WTC11 (cell line): ENCODE data around the gene CELF2. TPM values are rescaled to one million over a fixed set of nuclear protein-coding genes. Genes with fewer than 3 reads are reported as not detected.

ENCODE experiments used
- ATAC-seq: fragments of 200-7000 bp; cut with Tn5 transposase; 2 replicates; pipeline ENCODE4 v1.10.0; 2021; ENCODE audit warnings: mild to moderate bottlenecking, moderate library complexity
- CTCF ChIA-PET: fragments of 300-600 bp; sonication (Branson Sonifier 250); formaldehyde crosslinking; loops from one replicate; lab custom pipeline; 2021; ENCODE audit warnings: antibody characterized with exemption; lab: Charles Lee
- POLR2A ChIA-PET: fragments of 350-600 bp; sonication (Branson Sonifier 250); formaldehyde crosslinking; loops from one replicate; lab custom pipeline; 2021; ENCODE audit warnings: antibody characterized with exemption; lab: Charles Lee
- DNase-seq: peaks from one replicate; pipeline ENCODE4 v3.0.0; 2021; ENCODE audit warnings: low spot score
- H3K27ac Mint-ChIP-seq: 2 replicates; pipeline ENCODE4 v1.8.0; 2021; ENCODE audit warnings: mixed read lengths
- H3K27me3 Mint-ChIP-seq: 2 replicates; pipeline ENCODE4 v1.8.0; 2021; ENCODE audit warnings: low read depth, mild to moderate bottlenecking, moderate library complexity, mixed read lengths
- H3K36me3 Mint-ChIP-seq: 2 replicates; pipeline ENCODE4 v1.8.0; 2021; ENCODE audit warnings: mixed read lengths
- H3K4me1 Mint-ChIP-seq: 2 replicates; pipeline ENCODE4 v1.8.0; 2022; ENCODE audit warnings: mixed read lengths
- H3K4me3 Mint-ChIP-seq: 2 replicates; pipeline ENCODE4 v1.8.0; 2021; ENCODE audit warnings: mild to moderate bottlenecking, moderate library complexity, mixed read lengths
- H3K9me3 Mint-ChIP-seq: 2 replicates; pipeline ENCODE4 v1.8.0; 2021; ENCODE audit warnings: mixed read lengths
- ELF4 ChIP-seq: sonication (generic); formaldehyde crosslinking; IDR thresholded peaks from 2 replicates; pipeline ENCODE4 v1.8.1; 2022; ENCODE audit warnings: low read depth, mild to moderate bottlenecking, moderate library complexity, missing genetic modification reagents
- EMX1 ChIP-seq: fragments of 250-450 bp; sonication (Bioruptor Pico); IDR thresholded peaks from 2 replicates; pipeline ENCODE4 v1.8.0; 2021; ENCODE audit warnings: mild to moderate bottlenecking
- GTF2I ChIP-seq: fragments of 250-450 bp; sonication (Bioruptor Pico); conservative IDR thresholded peaks from 2 replicates; pipeline ENCODE4 v1.4.0; 2021; ENCODE audit warnings: mild to moderate bottlenecking
- IRF2 ChIP-seq: sonication (generic); formaldehyde crosslinking; IDR thresholded peaks from 2 replicates; pipeline ENCODE4 v1.8.0; 2022; ENCODE audit warnings: low read depth, missing genetic modification reagents, borderline replicate concordance
- NFYB ChIP-seq: sonication (generic); formaldehyde crosslinking; conservative IDR thresholded peaks from 2 replicates; pipeline ENCODE4 v1.8.0; 2022; ENCODE audit warnings: low read depth, missing genetic modification reagents
- NR1H2 ChIP-seq: sonication (generic); formaldehyde crosslinking; IDR thresholded peaks from 2 replicates; pipeline ENCODE4 v1.9.0; 2021; ENCODE audit warnings: mild to moderate bottlenecking, moderate library complexity, missing genetic modification reagents
- OVOL2 ChIP-seq: fragments of 250-450 bp; sonication (Bioruptor Pico); IDR thresholded peaks from 2 replicates; pipeline ENCODE4 v1.9.0; 2021; ENCODE audit warnings: mild to moderate bottlenecking, borderline replicate concordance
- PRRX2 ChIP-seq: fragments of 250-450 bp; sonication (Bioruptor Pico); IDR thresholded peaks from 2 replicates; pipeline ENCODE4 v1.8.0; 2021; ENCODE audit warnings: mild to moderate bottlenecking
- SMAD3 ChIP-seq: sonication (generic); formaldehyde crosslinking; IDR thresholded peaks from 2 replicates; pipeline ENCODE4 v1.8.0; 2022; ENCODE audit warnings: missing genetic modification reagents, mild to moderate bottlenecking, borderline replicate concordance
- SMAD4 ChIP-seq: sonication (generic); formaldehyde crosslinking; IDR thresholded peaks from 2 replicates; pipeline ENCODE4 v1.8.0; 2022; ENCODE audit warnings: mild to moderate bottlenecking, missing genetic modification reagents
- SP1 ChIP-seq: sonication (generic); formaldehyde crosslinking; conservative IDR thresholded peaks from 2 replicates; pipeline ENCODE4 v1.8.1; 2022; ENCODE audit warnings: missing genetic modification reagents
- ZNF396 ChIP-seq: fragments of 250-450 bp; sonication (Bioruptor Pico); IDR thresholded peaks from 2 replicates; pipeline ENCODE4 v1.8.0; 2021; ENCODE audit warnings: mild to moderate bottlenecking, moderate library complexity, borderline replicate concordance
- total RNA-seq: library from RNA; stranded (reverse); gene quantifications from 3 replicates; pipeline ENCODE4 v1.2.3, GENCODE V29; 2021
- TF ChIP-seq, protein P1 (sequence below): fragments of 250-450 bp; sonication (Bioruptor Pico); IDR thresholded peaks from 2 replicates; pipeline ENCODE4 v1.9.0; 2021; ENCODE audit warnings: mild to moderate bottlenecking
- TF ChIP-seq, protein P2 (sequence below): fragments of 250-450 bp; sonication (Bioruptor Pico); IDR thresholded peaks from 2 replicates; pipeline ENCODE4 v1.8.0; 2021; ENCODE audit warnings: mild to moderate bottlenecking
- TF ChIP-seq, protein P3 (sequence below): sonication (generic); formaldehyde crosslinking; conservative IDR thresholded peaks from 2 replicates; pipeline ENCODE4 v1.8.1; 2023; ENCODE audit warnings: mild to moderate bottlenecking, low read depth, missing genetic modification reagents, moderate library complexity
- TF ChIP-seq, protein P4 (sequence below): sonication (generic); formaldehyde crosslinking; IDR thresholded peaks from 2 replicates; pipeline ENCODE4 v1.8.0; 2022; ENCODE audit warnings: mild to moderate bottlenecking, missing genetic modification reagents
- TF ChIP-seq, protein P5 (sequence below): sonication (generic); formaldehyde crosslinking; conservative IDR thresholded peaks from 2 replicates; pipeline ENCODE4 v1.8.1; 2022; ENCODE audit warnings: mild to moderate bottlenecking, missing genetic modification reagents
- TF ChIP-seq, protein P6 (sequence below): sonication (generic); formaldehyde crosslinking; IDR thresholded peaks from 2 replicates; pipeline ENCODE4 v1.8.1; 2023; ENCODE audit warnings: mild to moderate bottlenecking, missing genetic modification reagents, borderline replicate concordance

Gene CELF2
- total RNA-seq, 1 experiment from 2014 or later = 24.6 TPM

DNA sequence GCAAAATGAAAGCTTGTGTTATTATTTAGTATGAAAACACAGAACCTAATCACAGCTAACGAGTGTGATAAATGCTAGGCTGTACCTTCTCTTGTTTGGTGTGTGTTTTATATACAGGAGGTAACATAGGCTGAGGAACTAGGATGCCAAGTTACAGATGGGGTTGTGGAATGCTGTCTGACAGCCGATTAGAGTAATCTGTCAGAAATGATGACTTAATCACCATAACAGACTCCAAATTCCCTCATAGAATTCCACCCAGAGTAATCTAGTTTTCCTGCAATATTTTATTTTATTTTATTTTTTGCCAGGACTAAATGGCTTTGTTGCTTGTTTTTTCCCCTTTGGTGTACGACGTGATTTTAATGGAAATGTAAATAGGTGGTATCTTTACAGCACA is 221.2 kb downstream of the CELF2 start:
- no peaks in the 10 kb centered on the region for H3K27me3 Mint-ChIP-seq
- ChIA-PET POLR2A (no interaction called here), CTCF (no interaction called here)
- no peak overlapping the region for H3K4me3 Mint-ChIP-seq
- H3K9me3 Mint-ChIP-seq = no peaks in the 10 kb centered on the region
- DNase-seq = no peak
- ATAC-seq = no peak
- no peak overlapping the region for H3K27ac Mint-ChIP-seq
- H3K4me1 Mint-ChIP-seq = peaks cover 17% of the 10 kb centered on the region
- no peaks in the 10 kb centered on the region for H3K36me3 Mint-ChIP-seq
- no peak for TF ChIP-seq NFYB (CRISPR knock-in tag)
- TF ChIP-seq SP1 (CRISPR knock-in tag) = no peak
- no peak for TF ChIP-seq SMAD4
- TF ChIP-seq PRRX2 (CRISPR knock-in tag) = no peak
- TF ChIP-seq, protein P1, sequence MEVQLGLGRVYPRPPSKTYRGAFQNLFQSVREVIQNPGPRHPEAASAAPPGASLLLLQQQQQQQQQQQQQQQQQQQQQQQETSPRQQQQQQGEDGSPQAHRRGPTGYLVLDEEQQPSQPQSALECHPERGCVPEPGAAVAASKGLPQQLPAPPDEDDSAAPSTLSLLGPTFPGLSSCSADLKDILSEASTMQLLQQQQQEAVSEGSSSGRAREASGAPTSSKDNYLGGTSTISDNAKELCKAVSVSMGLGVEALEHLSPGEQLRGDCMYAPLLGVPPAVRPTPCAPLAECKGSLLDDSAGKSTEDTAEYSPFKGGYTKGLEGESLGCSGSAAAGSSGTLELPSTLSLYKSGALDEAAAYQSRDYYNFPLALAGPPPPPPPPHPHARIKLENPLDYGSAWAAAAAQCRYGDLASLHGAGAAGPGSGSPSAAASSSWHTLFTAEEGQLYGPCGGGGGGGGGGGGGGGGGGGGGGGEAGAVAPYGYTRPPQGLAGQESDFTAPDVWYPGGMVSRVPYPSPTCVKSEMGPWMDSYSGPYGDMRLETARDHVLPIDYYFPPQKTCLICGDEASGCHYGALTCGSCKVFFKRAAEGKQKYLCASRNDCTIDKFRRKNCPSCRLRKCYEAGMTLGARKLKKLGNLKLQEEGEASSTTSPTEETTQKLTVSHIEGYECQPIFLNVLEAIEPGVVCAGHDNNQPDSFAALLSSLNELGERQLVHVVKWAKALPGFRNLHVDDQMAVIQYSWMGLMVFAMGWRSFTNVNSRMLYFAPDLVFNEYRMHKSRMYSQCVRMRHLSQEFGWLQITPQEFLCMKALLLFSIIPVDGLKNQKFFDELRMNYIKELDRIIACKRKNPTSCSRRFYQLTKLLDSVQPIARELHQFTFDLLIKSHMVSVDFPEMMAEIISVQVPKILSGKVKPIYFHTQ (CRISPR knock-in tag) = no peak
- TF ChIP-seq ELF4 (CRISPR knock-in tag) = no peak
- TF ChIP-seq NR1H2 (CRISPR knock-in tag) = no peak
- TF ChIP-seq EMX1 = no peak
- TF ChIP-seq, protein P2, sequence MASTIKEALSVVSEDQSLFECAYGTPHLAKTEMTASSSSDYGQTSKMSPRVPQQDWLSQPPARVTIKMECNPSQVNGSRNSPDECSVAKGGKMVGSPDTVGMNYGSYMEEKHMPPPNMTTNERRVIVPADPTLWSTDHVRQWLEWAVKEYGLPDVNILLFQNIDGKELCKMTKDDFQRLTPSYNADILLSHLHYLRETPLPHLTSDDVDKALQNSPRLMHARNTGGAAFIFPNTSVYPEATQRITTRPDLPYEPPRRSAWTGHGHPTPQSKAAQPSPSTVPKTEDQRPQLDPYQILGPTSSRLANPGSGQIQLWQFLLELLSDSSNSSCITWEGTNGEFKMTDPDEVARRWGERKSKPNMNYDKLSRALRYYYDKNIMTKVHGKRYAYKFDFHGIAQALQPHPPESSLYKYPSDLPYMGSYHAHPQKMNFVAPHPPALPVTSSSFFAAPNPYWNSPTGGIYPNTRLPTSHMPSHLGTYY = no peak
- TF ChIP-seq, protein P3, sequence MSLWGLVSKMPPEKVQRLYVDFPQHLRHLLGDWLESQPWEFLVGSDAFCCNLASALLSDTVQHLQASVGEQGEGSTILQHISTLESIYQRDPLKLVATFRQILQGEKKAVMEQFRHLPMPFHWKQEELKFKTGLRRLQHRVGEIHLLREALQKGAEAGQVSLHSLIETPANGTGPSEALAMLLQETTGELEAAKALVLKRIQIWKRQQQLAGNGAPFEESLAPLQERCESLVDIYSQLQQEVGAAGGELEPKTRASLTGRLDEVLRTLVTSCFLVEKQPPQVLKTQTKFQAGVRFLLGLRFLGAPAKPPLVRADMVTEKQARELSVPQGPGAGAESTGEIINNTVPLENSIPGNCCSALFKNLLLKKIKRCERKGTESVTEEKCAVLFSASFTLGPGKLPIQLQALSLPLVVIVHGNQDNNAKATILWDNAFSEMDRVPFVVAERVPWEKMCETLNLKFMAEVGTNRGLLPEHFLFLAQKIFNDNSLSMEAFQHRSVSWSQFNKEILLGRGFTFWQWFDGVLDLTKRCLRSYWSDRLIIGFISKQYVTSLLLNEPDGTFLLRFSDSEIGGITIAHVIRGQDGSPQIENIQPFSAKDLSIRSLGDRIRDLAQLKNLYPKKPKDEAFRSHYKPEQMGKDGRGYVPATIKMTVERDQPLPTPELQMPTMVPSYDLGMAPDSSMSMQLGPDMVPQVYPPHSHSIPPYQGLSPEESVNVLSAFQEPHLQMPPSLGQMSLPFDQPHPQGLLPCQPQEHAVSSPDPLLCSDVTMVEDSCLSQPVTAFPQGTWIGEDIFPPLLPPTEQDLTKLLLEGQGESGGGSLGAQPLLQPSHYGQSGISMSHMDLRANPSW (CRISPR knock-in tag) = no peak
- no peak for TF ChIP-seq SMAD3 (CRISPR knock-in tag)
- TF ChIP-seq, protein P4, sequence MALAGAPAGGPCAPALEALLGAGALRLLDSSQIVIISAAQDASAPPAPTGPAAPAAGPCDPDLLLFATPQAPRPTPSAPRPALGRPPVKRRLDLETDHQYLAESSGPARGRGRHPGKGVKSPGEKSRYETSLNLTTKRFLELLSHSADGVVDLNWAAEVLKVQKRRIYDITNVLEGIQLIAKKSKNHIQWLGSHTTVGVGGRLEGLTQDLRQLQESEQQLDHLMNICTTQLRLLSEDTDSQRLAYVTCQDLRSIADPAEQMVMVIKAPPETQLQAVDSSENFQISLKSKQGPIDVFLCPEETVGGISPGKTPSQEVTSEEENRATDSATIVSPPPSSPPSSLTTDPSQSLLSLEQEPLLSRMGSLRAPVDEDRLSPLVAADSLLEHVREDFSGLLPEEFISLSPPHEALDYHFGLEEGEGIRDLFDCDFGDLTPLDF (CRISPR knock-in tag) = no peak
- no peak for TF ChIP-seq OVOL2
- no peak for TF ChIP-seq GTF2I
- TF ChIP-seq ZNF396 (CRISPR knock-in tag) = no peak
- no peak for TF ChIP-seq IRF2
- TF ChIP-seq, protein P5, sequence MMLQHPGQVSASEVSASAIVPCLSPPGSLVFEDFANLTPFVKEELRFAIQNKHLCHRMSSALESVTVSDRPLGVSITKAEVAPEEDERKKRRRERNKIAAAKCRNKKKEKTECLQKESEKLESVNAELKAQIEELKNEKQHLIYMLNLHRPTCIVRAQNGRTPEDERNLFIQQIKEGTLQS (CRISPR knock-in tag) = no peak
- TF ChIP-seq, protein P6, sequence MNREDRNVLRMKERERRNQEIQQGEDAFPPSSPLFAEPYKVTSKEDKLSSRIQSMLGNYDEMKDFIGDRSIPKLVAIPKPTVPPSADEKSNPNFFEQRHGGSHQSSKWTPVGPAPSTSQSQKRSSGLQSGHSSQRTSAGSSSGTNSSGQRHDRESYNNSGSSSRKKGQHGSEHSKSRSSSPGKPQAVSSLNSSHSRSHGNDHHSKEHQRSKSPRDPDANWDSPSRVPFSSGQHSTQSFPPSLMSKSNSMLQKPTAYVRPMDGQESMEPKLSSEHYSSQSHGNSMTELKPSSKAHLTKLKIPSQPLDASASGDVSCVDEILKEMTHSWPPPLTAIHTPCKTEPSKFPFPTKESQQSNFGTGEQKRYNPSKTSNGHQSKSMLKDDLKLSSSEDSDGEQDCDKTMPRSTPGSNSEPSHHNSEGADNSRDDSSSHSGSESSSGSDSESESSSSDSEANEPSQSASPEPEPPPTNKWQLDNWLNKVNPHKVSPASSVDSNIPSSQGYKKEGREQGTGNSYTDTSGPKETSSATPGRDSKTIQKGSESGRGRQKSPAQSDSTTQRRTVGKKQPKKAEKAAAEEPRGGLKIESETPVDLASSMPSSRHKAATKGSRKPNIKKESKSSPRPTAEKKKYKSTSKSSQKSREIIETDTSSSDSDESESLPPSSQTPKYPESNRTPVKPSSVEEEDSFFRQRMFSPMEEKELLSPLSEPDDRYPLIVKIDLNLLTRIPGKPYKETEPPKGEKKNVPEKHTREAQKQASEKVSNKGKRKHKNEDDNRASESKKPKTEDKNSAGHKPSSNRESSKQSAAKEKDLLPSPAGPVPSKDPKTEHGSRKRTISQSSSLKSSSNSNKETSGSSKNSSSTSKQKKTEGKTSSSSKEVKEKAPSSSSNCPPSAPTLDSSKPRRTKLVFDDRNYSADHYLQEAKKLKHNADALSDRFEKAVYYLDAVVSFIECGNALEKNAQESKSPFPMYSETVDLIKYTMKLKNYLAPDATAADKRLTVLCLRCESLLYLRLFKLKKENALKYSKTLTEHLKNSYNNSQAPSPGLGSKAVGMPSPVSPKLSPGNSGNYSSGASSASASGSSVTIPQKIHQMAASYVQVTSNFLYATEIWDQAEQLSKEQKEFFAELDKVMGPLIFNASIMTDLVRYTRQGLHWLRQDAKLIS (CRISPR knock-in tag) = no peak
